ENCODE data around the gene ATL1. TPM values are rescaled to one million over a fixed set of nuclear protein-coding genes. Genes with fewer than 3 reads are reported as not detected.

The ATL1 gene
- total RNA-seq, result 1 to 10 TPM in 1 of 2 donors, under 1 TPM in 1; 0.88 to 1.7 TPM
- polyA plus RNA-seq (2013, experiment 1 of 2), result 7.0 TPM
- polyA plus RNA-seq (2013, experiment 2 of 2), result 5.9 TPM
- long read RNA-seq, experiment 1, partial matches to known transcripts, result 1 of 1 reads
- long read RNA-seq, experiment 1, other reads (novel, unspliced or antisense), result 0 of 1 reads
- long read RNA-seq, experiment 2, result 0 reads
- long read RNA-seq, experiment 3, partial matches to known transcripts, result 1 of 7 reads
- long read RNA-seq, experiment 3, other reads (novel, unspliced or antisense), result 5 of 7 reads
- long read RNA-seq, experiment 4, partial matches to known transcripts, result 0 of 4 reads
- long read RNA-seq, experiment 4, other reads (novel, unspliced or antisense), result 3 of 4 reads

GRCh38 chr14:50559990-50560930, at the start of gene ATL1:
Gene ATL1 (plus strand): TSS chr14:50560145. CDS start chr14:50560266, 121 bp downstream.
- no peaks in the 10 kb centered on the region for H3K36me3 Mint-ChIP-seq (ENCODE audit: low read depth)
- TF ChIP-seq, protein P1, sequence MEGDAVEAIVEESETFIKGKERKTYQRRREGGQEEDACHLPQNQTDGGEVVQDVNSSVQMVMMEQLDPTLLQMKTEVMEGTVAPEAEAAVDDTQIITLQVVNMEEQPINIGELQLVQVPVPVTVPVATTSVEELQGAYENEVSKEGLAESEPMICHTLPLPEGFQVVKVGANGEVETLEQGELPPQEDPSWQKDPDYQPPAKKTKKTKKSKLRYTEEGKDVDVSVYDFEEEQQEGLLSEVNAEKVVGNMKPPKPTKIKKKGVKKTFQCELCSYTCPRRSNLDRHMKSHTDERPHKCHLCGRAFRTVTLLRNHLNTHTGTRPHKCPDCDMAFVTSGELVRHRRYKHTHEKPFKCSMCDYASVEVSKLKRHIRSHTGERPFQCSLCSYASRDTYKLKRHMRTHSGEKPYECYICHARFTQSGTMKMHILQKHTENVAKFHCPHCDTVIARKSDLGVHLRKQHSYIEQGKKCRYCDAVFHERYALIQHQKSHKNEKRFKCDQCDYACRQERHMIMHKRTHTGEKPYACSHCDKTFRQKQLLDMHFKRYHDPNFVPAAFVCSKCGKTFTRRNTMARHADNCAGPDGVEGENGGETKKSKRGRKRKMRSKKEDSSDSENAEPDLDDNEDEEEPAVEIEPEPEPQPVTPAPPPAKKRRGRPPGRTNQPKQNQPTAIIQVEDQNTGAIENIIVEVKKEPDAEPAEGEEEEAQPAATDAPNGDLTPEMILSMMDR (conservative IDR thresholded peaks at IDR 0.05), result no peak
- Histone ChIP-seq H3K4me1 (ENCODE audit: control insufficient read depth, insufficient read depth, low read length) (no peaks in the 10 kb centered on the region), H3K4me3 (ENCODE audit: low read length) (peak within 1 kb of the TSS; percentile 85), H3K27me3 (ENCODE audit: control insufficient read depth, insufficient read depth, low read length, poor library complexity, severe bottlenecking) (peaks cover 83% of the 10 kb centered on the region), H3K9ac (ENCODE audit: extremely low read depth, low read length, poor library complexity, severe bottlenecking) (peak within 1 kb of the TSS; percentile 1), H3K9me3 (ENCODE audit: control insufficient read depth, low read length) (no peaks in the 10 kb centered on the region), H3K36me3 (ENCODE audit: control insufficient read depth, insufficient read depth, low read length) (no peaks in the 10 kb centered on the region), H3K27ac (ENCODE audit: low read depth, low read length) (peak within 1 kb of the TSS; percentile 73)
- peaks cover 79% of the 10 kb centered on the region for H3K27me3 Mint-ChIP-seq (ENCODE audit: insufficient read depth)
- peaks cover 5% of the 10 kb centered on the region for H3K4me1 Mint-ChIP-seq
- WGBS, 2 experiments (ENCODE audit: insufficient coverage in 1 of 2, insufficient read length in 1 of 2), result 0 to 5% methylated on average over 8 to 64 of the region's 66 CpGs
- H3K9me3 Mint-ChIP-seq, result no peaks in the 10 kb centered on the region
- H3K27ac Mint-ChIP-seq, result no peak within 1 kb of the TSS
- H3K4me3 Mint-ChIP-seq, result peak within 1 kb of the TSS; percentile 66
- DNase-seq, result peak; percentile 94

GRCh38 chr14:50510157-50510556, 49.8 kb upstream of the ATL1 start:
- no peaks in the 10 kb centered on the region for H3K36me3 ChIP-seq (ENCODE audit: control insufficient read depth, insufficient read depth, low read length)
- no peaks in the 10 kb centered on the region for H3K9me3 ChIP-seq (ENCODE audit: control insufficient read depth, low read length)
- DNase-seq, result no peak
- no peaks in the 10 kb centered on the region for H3K27me3 ChIP-seq (ENCODE audit: control insufficient read depth, insufficient read depth, low read length, poor library complexity, severe bottlenecking)
- no peaks in the 10 kb centered on the region for H3K4me1 ChIP-seq (ENCODE audit: control insufficient read depth, insufficient read depth, low read length)
- H3K9me3 Mint-ChIP-seq, result no peaks in the 10 kb centered on the region
- H3K9ac ChIP-seq (ENCODE audit: extremely low read depth, low read length, poor library complexity, severe bottlenecking), result no peak overlapping the region
- H3K36me3 Mint-ChIP-seq (ENCODE audit: low read depth), result peaks cover 5% of the 10 kb centered on the region
- H3K4me3 Mint-ChIP-seq, result no peak overlapping the region
- 93 to 100% methylated on average over 5 to 7 of the region's 7 CpGs for WGBS, 2 experiments (ENCODE audit: insufficient coverage in 1 of 2, insufficient read length in 1 of 2)
- TF ChIP-seq, protein P1 (conservative IDR thresholded peaks at IDR 0.05), result no peak
- H3K4me1 Mint-ChIP-seq, result no peaks in the 10 kb centered on the region
- no peaks in the 10 kb centered on the region for H3K27me3 Mint-ChIP-seq (ENCODE audit: insufficient read depth)
- no peak overlapping the region for H3K27ac ChIP-seq (ENCODE audit: low read depth, low read length)
- H3K27ac Mint-ChIP-seq, result no peak overlapping the region
- no peak overlapping the region for H3K4me3 ChIP-seq (ENCODE audit: low read length)

- WGBS, 2 experiments (ENCODE audit: insufficient coverage in 1 of 2, insufficient read length in 1 of 2), result 94 to 100% methylated on average over 2 to 4 of the region's 4 CpGs
- TF ChIP-seq, protein P1 (conservative IDR thresholded peaks at IDR 0.05), result no peak
- Histone ChIP-seq H3K4me3 (ENCODE audit: low read length) (no peak overlapping the region), H3K36me3 (ENCODE audit: control insufficient read depth, insufficient read depth, low read length) (no peaks in the 10 kb centered on the region), H3K9ac (ENCODE audit: extremely low read depth, low read length, poor library complexity, severe bottlenecking) (no peak overlapping the region), H3K27me3 (ENCODE audit: control insufficient read depth, insufficient read depth, low read length, poor library complexity, severe bottlenecking) (no peaks in the 10 kb centered on the region), H3K9me3 (ENCODE audit: control insufficient read depth, low read length) (no peaks in the 10 kb centered on the region), H3K4me1 (ENCODE audit: control insufficient read depth, insufficient read depth, low read length) (no peaks in the 10 kb centered on the region), H3K27ac (ENCODE audit: low read depth, low read length) (no peak overlapping the region)
- H3K9me3 Mint-ChIP-seq, result no peaks in the 10 kb centered on the region
- no peaks in the 10 kb centered on the region for H3K27me3 Mint-ChIP-seq (ENCODE audit: insufficient read depth)
- no peak overlapping the region for H3K4me3 Mint-ChIP-seq
- H3K27ac Mint-ChIP-seq, result no peak overlapping the region
- H3K4me1 Mint-ChIP-seq, result no peaks in the 10 kb centered on the region
- no peak for DNase-seq
- peaks cover 5% of the 10 kb centered on the region for H3K36me3 Mint-ChIP-seq (ENCODE audit: low read depth)
Observed at GRCh38 chr14:50512463-50512862, 47.5 kb upstream of the ATL1 start.
